ENCODE measurements around the gene LIN28A.

The LIN28A gene

DNA sequence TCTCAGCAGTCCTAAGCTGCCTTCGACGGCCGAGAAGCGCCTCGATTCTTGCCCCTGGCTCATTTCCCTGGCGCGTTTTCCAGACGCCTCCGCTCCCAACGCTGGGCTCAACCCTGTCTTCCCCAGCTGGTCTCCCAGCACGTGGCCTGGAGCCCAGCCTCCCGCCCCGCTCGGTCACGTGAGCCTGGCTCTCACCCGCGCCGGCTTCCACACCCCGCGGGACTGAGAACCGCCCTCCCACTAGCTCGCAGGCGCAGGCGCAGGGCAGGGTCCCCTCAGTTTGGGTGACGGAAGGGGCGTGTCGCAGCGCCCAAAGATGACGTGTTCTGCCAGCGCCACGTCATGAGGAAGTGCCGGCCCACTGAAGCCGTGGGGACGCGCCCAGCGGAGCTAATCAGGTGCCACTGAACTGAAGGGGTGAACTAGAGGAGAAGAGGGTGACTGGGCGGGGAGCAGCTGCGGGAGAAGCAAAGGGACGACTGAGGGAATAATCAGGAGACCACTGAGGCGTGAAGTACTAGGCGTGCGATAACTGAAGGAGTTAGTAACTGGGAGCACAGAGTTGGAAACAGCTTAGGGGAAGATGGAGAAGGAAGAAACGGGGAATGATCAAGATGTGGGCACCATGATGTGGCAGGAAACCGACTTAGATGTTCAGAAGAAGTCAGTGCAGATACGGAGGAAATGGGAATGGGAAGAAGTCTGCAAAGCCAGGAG, 21.5 kb downstream of the LIN28A start, which contains the start of gene DHDDS:
DHDDS (plus strand) TSS at position 343 of the 717 bp plus-strand sequence. CDS start 625 bp downstream, outside the sequence.
- peaks cover 7% of the 10 kb centered on the region for H3K4me1 ChIP-seq (ENCODE audit: control insufficient read depth, insufficient read depth, low read depth, low read length)
- peak within 1 kb of the TSS; percentile 56 for H4K91ac ChIP-seq (ENCODE audit: low read length)
- DNase-seq = peak; percentile 97
- H4K8ac ChIP-seq (ENCODE audit: low read length) = peak within 1 kb of the TSS; percentile 75
- under 1% methylated on average over 45 of the region's 45 CpGs for WGBS
- H3K4me2 ChIP-seq (ENCODE audit: low read length, poor library complexity, severe bottlenecking) = peak within 1 kb of the TSS; percentile 94
- no peak within 1 kb of the TSS for H3K23ac ChIP-seq (ENCODE audit: low read length in 2 of 2)
- peak within 1 kb of the TSS in 1 of 2 experiments; percentile 98 for H3K4ac ChIP-seq (ENCODE audit: low read depth in 1 of 2, low read length in 2 of 2)
- peaks cover 4 to 8% of the 10 kb centered on the region in 2 experiments for H3K27me3 ChIP-seq (ENCODE audit: control insufficient read depth in 1 of 2, insufficient read depth in 1 of 2, low read length in 2 of 2)
- peak within 1 kb of the TSS; percentile 67 to 92 for H3K4me3 ChIP-seq (ENCODE audit: insufficient read depth in 1 of 2, low read depth in 1 of 2, low read length in 2 of 2)
- H2BK5ac ChIP-seq (ENCODE audit: low read depth, low read length, poor library complexity, severe bottlenecking) = no peak within 1 kb of the TSS
- peak within 1 kb of the TSS in 1 of 2 experiments; percentile 83 for H2BK12ac ChIP-seq (ENCODE audit: low read length in 2 of 2)
- H3K36me3 ChIP-seq (ENCODE audit: control insufficient read depth in 1 of 2, insufficient read depth in 2 of 2, low read depth in 1 of 2, low read length in 2 of 2) = peaks cover 14 to 19% of the 10 kb centered on the region in 2 experiments
- peaks cover 16% of the 10 kb centered on the region for H3K79me1 ChIP-seq (replicated peaks; ENCODE audit: low read length, poor library complexity, severe bottlenecking)
- H3K27ac ChIP-seq (ENCODE audit: low read length, poor library complexity, severe bottlenecking) = peak within 1 kb of the TSS; percentile 63
- H3K18ac ChIP-seq (ENCODE audit: low read depth in 1 of 2, low read length in 2 of 2) = peak within 1 kb of the TSS; percentile 16 to 75
- peak within 1 kb of the TSS; percentile 92 for H3K9ac ChIP-seq (ENCODE audit: low read length)
- peak within 1 kb of the TSS; percentile 45 for H2BK120ac ChIP-seq (ENCODE audit: low read depth, low read length)
- no peaks in the 10 kb centered on the region for H3K9me3 ChIP-seq (ENCODE audit: control insufficient read depth, low read length)
- H2AFZ ChIP-seq (ENCODE audit: low read depth, low read length) = peak within 1 kb of the TSS; percentile 98
- peak within 1 kb of the TSS in 1 of 2 experiments; percentile 61 for H3K14ac ChIP-seq (ENCODE audit: low read length in 2 of 2)
- no peak within 1 kb of the TSS for H2AK5ac ChIP-seq (ENCODE audit: low read length, severe bottlenecking)
- no peak within 1 kb of the TSS for H2BK15ac ChIP-seq (ENCODE audit: low read depth, poor library complexity, severe bottlenecking)

DNA sequence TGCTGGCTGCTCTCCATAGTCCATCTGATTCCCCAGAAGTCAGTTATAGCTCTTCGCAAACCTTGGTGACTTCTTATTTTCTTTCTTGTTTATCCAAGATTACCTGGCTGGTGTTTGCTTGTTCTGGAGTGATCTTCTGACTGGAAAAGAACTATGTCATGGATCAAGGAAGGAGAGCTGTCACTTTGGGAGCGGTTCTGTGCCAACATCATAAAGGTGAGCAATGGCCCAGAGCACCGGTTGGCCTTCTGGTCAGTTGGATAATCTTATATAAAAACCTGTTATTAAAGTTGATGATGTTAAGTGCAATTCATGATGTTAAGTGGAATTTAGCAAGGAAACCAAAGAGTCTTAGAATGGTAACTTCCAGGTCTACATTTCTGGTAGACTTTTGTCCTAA, 22.2 kb downstream of the LIN28A start:
- H3K27me3 ChIP-seq (ENCODE audit: control insufficient read depth in 1 of 2, insufficient read depth in 1 of 2, low read length in 2 of 2) = peaks cover 0 to 1% of the 10 kb centered on the region in 2 experiments
- H3K27ac ChIP-seq (ENCODE audit: low read length, poor library complexity, severe bottlenecking) = no peak overlapping the region
- peak overlapping the region in 1 of 2 experiments; percentile 52 for H2BK12ac ChIP-seq (ENCODE audit: low read length in 2 of 2)
- no peak overlapping the region for H2BK5ac ChIP-seq (ENCODE audit: low read depth, low read length, poor library complexity, severe bottlenecking)
- no peak overlapping the region for H2BK15ac ChIP-seq (ENCODE audit: low read depth, poor library complexity, severe bottlenecking)
- H3K4me1 ChIP-seq (ENCODE audit: control insufficient read depth, insufficient read depth, low read depth, low read length) = peaks cover 7% of the 10 kb centered on the region
- no peak overlapping the region for H3K23ac ChIP-seq (ENCODE audit: low read length in 2 of 2)
- H4K8ac ChIP-seq (ENCODE audit: low read length) = peak overlapping the region; percentile 52
- peak overlapping the region; percentile 67 to 92 for H3K4me3 ChIP-seq (ENCODE audit: insufficient read depth in 1 of 2, low read depth in 1 of 2, low read length in 2 of 2)
- H3K9ac ChIP-seq (ENCODE audit: low read length) = peak overlapping the region; percentile 92
- H3K14ac ChIP-seq (ENCODE audit: low read length in 2 of 2) = no peak overlapping the region
- peaks cover 20 to 23% of the 10 kb centered on the region in 2 experiments for H3K36me3 ChIP-seq (ENCODE audit: control insufficient read depth in 1 of 2, insufficient read depth in 2 of 2, low read depth in 1 of 2, low read length in 2 of 2)
- H2AFZ ChIP-seq (ENCODE audit: low read depth, low read length) = no peak overlapping the region
- peak overlapping the region in 1 of 2 experiments; percentile 84 for H3K4ac ChIP-seq (ENCODE audit: low read depth in 1 of 2, low read length in 2 of 2)
- H2BK120ac ChIP-seq (ENCODE audit: low read depth, low read length) = no peak overlapping the region
- H2AK5ac ChIP-seq (ENCODE audit: low read length, severe bottlenecking) = no peak overlapping the region
- H3K9me3 ChIP-seq (ENCODE audit: control insufficient read depth, low read length) = no peaks in the 10 kb centered on the region
- WGBS = 85% methylated on average over 2 of the region's 3 CpGs
- no peak overlapping the region for H4K91ac ChIP-seq (ENCODE audit: low read length)
- H3K4me2 ChIP-seq (ENCODE audit: low read length, poor library complexity, severe bottlenecking) = peak overlapping the region; percentile 94
- DNase-seq = no peak
- H3K18ac ChIP-seq (ENCODE audit: low read depth in 1 of 2, low read length in 2 of 2) = no peak overlapping the region
- H3K79me1 ChIP-seq (replicated peaks; ENCODE audit: low read length, poor library complexity, severe bottlenecking) = peaks cover 16% of the 10 kb centered on the region

DNA sequence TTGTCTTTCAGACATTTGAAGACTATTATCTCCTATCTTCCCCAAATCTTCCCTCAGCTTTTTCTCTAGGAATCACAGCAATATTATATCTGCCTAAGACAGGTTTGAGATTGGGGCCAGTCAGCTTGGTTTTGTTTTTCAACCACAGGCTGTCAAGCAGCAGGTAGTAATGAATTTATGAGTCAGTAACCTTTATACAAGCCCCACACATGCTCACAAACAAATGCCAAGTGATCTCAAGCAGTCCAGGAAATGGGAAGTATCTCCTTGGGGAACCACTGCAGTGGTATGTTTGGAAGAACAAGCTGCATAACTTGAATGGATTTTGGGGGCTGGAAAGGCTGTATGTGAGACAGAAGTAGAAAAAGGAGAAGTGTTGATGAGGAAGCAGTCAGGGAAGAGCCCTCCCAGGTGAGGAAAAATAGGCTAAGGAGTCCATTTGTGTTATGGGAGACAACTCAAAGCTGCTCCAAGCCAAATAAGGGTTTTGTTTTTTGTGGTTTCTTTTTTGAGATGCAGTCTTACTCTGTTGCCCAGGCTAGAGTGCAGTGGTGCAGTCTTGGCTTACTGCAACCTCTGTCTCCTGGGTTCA, 23.6 kb downstream of the LIN28A start:
- Histone ChIP-seq H3K27me3 (ENCODE audit: control insufficient read depth in 1 of 2, insufficient read depth in 1 of 2, low read length in 2 of 2) (no peaks in the 10 kb centered on the region), H2BK120ac (ENCODE audit: low read depth, low read length) (no peak overlapping the region), H3K14ac (ENCODE audit: low read length in 2 of 2) (no peak overlapping the region), H2AFZ (ENCODE audit: low read depth, low read length) (no peak overlapping the region), H3K18ac (ENCODE audit: low read depth in 1 of 2, low read length in 2 of 2) (no peak overlapping the region), H3K9me3 (ENCODE audit: control insufficient read depth, low read length) (no peaks in the 10 kb centered on the region), H4K91ac (ENCODE audit: low read length) (no peak overlapping the region), H3K27ac (ENCODE audit: low read length, poor library complexity, severe bottlenecking) (no peak overlapping the region), H3K9ac (ENCODE audit: low read length) (peak overlapping the region; percentile 18), H2BK5ac (ENCODE audit: low read depth, low read length, poor library complexity, severe bottlenecking) (no peak overlapping the region), H2BK12ac (ENCODE audit: low read length in 2 of 2) (no peak overlapping the region), H3K4me2 (ENCODE audit: low read length, poor library complexity, severe bottlenecking) (no peak overlapping the region), H3K36me3 (ENCODE audit: control insufficient read depth in 1 of 2, insufficient read depth in 2 of 2, low read depth in 1 of 2, low read length in 2 of 2) (peaks cover 31 to 38% of the 10 kb centered on the region in 2 experiments), H3K4me3 (ENCODE audit: insufficient read depth in 1 of 2, low read depth in 1 of 2, low read length in 2 of 2) (peak overlapping the region in 1 of 2 experiments; percentile 92), H3K4ac (ENCODE audit: low read depth in 1 of 2, low read length in 2 of 2) (no peak overlapping the region), H4K8ac (ENCODE audit: low read length) (no peak overlapping the region), H2BK15ac (ENCODE audit: low read depth, poor library complexity, severe bottlenecking) (no peak overlapping the region), H3K23ac (ENCODE audit: low read length in 2 of 2) (no peak overlapping the region), H2AK5ac (ENCODE audit: low read length, severe bottlenecking) (no peak overlapping the region), H3K79me1 (replicated peaks; ENCODE audit: low read length, poor library complexity, severe bottlenecking) (peaks cover 18% of the 10 kb centered on the region), H3K4me1 (ENCODE audit: control insufficient read depth, insufficient read depth, low read depth, low read length) (peaks cover 7% of the 10 kb centered on the region)
- DNase-seq = no peak

DNA sequence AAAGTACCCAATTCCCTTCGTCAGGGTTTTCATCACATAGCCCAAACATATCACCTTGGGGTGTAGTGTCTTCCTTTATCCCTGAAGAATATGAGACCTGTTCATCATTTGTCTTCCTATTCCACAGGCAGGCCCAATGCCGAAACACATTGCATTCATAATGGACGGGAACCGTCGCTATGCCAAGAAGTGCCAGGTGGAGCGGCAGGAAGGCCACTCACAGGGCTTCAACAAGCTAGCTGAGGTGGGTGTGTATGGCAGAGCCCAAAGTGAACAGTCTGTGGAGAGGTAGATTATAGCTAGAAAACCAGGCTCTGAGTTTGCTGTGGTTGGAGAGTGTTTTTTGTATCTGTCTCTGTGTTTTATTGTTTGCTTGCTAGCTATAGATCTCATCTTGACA, 27.4 kb downstream of the LIN28A start:
- H4K91ac ChIP-seq (ENCODE audit: low read length) = no peak overlapping the region
- H3K27me3 ChIP-seq (ENCODE audit: control insufficient read depth in 1 of 2, insufficient read depth in 1 of 2, low read length in 2 of 2) = no peaks in the 10 kb centered on the region
- no peak overlapping the region for H4K8ac ChIP-seq (ENCODE audit: low read length)
- no peak overlapping the region for H2AFZ ChIP-seq (ENCODE audit: low read depth, low read length)
- H2BK12ac ChIP-seq (ENCODE audit: low read length in 2 of 2) = no peak overlapping the region
- no peak overlapping the region for H3K4me2 ChIP-seq (ENCODE audit: low read length, poor library complexity, severe bottlenecking)
- no peak overlapping the region for H2BK15ac ChIP-seq (ENCODE audit: low read depth, poor library complexity, severe bottlenecking)
- no peak overlapping the region for H3K23ac ChIP-seq (ENCODE audit: low read length in 2 of 2)
- H3K4me3 ChIP-seq (ENCODE audit: insufficient read depth in 1 of 2, low read depth in 1 of 2, low read length in 2 of 2) = no peak overlapping the region
- no peak overlapping the region for H3K4ac ChIP-seq (ENCODE audit: low read depth in 1 of 2, low read length in 2 of 2)
- no peak overlapping the region for H2BK120ac ChIP-seq (ENCODE audit: low read depth, low read length)
- no peaks in the 10 kb centered on the region for H3K9me3 ChIP-seq (ENCODE audit: control insufficient read depth, low read length)
- DNase-seq = no peak
- WGBS = 99% methylated on average over 6 of the region's 6 CpGs
- no peak overlapping the region for H2BK5ac ChIP-seq (ENCODE audit: low read depth, low read length, poor library complexity, severe bottlenecking)
- H3K36me3 ChIP-seq (ENCODE audit: control insufficient read depth in 1 of 2, insufficient read depth in 2 of 2, low read depth in 1 of 2, low read length in 2 of 2) = peaks cover 52 to 71% of the 10 kb centered on the region in 2 experiments
- H3K79me1 ChIP-seq (replicated peaks; ENCODE audit: low read length, poor library complexity, severe bottlenecking) = peaks cover 25% of the 10 kb centered on the region
- H2AK5ac ChIP-seq (ENCODE audit: low read length, severe bottlenecking) = no peak overlapping the region
- no peak overlapping the region for H3K18ac ChIP-seq (ENCODE audit: low read depth in 1 of 2, low read length in 2 of 2)
- no peak overlapping the region for H3K9ac ChIP-seq (ENCODE audit: low read length)
- H3K4me1 ChIP-seq (ENCODE audit: control insufficient read depth, insufficient read depth, low read depth, low read length) = peaks cover 3% of the 10 kb centered on the region
- no peak overlapping the region for H3K14ac ChIP-seq (ENCODE audit: low read length in 2 of 2)
- H3K27ac ChIP-seq (ENCODE audit: low read length, poor library complexity, severe bottlenecking) = no peak overlapping the region
